Sciatic nerve (tissue), 2 donors: ENCODE results near the gene DUSP6. TPM values are rescaled to one million over a fixed set of nuclear protein-coding genes. Genes with fewer than 3 reads are reported as not detected.
A peak's percentile ranks its signal among the peaks of the same experiment; 100 is the strongest.

Source experiments
- ATAC-seq: fragments of 200-7000 bp; cut with Tn5 transposase; one replicate; pipeline ENCODE4 v1.9.1; 2020; ENCODE audit warnings: mild to moderate bottlenecking, moderate library complexity
- DNase-seq: peaks from one replicate; pipeline ENCODE4 v3.0.0-alpha.2; 2020; ENCODE audit warnings: low spot score
- intact Hi-C: fragments of 100-400 bp; cut with DNase I; formaldehyde crosslinking; loops from one replicate; pipeline ENCODE4 v1.14.2; 2022
- total RNA-seq: library from RNA; stranded (reverse); fragmentation: NEBNext Ultra II Directional; extraction: Animal tissue kit (Norgen Biotek cat#: 25700); gene quantifications from one replicate; pipeline ENCODE4 v1.2.1, GENCODE V29; 2021
- donor health status: DM: no; HTN: no; CAD: no.
- donor health status: DM: no; HTN: no; CAD: no.

Gene DUSP6
- total RNA-seq, 1 donor from 2014 or later, result 93.3 TPM

DNA sequence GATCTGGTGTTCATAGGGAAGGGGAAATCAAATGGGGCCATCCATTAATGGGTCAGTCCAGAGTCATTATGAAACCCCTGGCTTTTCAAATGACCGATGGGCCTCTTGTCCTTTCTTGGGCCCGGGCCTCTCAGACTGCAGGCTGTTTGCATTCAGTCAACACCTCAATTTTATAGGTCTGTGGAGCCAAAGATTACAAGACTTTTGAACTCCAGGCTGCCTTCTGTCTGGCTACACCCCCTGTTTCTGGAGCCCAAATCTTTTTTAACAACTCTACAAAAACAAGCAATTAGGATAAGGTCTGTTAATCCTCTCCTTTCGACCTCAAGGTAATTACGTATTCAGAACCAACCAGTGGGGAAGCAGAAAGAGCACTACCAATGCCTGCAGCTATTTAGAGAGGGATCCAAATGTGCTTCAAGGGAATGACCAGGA, 35.6 kb downstream of the DUSP6 start:
- ATAC-seq (no peak), DNase-seq (no peak)
- intact Hi-C loops, result no loop called here

DNA sequence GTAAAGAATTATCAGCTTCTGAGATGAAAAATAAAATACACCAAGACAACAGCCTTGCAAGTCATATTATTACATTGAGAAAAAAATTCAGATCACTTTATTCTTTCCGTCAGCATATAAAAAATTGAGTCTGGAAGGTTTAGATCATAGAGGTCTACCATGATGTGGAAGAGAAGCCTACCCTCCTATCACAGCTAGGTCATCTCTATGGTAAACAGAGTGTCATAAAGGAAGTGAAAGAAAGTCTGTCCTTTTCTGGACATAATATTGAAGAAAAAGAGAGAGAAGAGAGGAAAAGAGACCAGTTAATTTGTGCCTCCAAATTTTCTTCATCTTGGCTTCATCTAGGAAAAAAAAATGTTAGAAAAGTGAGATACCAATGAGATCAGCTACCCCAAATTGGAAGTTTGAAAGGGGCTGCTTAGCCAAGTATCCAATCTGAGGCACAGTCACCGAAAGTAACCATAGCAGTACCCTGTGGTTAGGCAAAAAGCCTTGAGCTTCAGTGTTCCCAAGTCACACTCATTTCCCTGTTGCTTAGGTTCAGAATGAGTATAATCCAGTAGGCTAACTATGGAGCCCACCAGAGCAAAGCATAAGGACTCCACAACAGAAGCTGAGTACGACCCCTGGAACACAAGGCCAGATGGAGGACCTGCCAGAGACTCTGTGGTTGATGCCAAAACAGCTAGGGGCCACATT, 38.1 kb downstream of the DUSP6 start:
- no peak for DNase-seq
- intact Hi-C loops, result no loop called here

DNA sequence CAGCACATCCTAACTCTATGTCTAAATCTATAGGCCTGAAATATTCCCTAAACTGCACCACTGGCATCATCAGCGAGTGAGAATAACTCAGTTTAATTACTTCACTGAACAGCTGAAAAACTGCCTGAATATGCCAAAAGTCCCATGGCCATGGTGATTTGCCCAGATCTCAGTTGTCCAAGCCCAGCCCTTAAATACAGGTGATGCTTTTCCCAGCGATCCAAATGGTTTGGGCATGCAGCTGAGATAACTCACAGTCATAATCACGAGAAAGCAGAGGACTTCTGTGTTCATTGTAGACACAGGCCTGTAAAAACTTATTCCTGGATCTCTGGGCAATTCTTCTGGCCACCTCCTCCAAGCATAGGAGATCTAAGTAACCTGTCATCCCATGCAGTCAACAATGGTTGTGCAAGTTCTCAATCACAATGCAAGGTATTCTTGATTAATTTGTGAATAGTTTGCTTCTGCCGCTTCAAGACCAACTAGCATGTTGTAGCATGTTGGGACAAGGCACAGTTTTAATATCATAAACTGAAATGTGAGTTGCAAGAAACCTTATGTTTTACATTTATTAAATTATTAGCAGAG, 40.5 kb downstream of the DUSP6 start:
- DNase-seq (no peak), ATAC-seq (no peak)
- intact Hi-C loops, result no loop called here

More for the DNA sequence above, 38.1 kb downstream of the DUSP6 start:
- no peak for ATAC-seq

DNA sequence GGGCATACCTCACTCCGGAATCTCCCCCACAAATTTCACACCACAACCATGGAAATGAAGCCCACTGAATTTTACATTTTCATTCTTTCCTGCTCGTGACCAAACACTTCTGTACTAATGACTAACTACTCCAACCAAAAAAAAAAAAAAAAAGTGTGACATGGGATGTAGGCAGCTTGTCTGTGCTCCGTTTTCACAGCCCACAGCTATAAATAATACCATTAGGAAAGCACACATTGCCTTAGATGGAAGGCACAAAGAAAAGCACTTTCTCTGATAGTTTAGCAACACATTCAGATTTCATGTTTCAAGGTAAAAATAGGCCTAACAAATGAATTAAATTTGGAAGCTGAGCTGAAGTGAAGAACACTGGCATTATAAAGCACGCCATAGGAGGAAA, 42.5 kb downstream of the DUSP6 start:
- intact Hi-C loops, result no loop called here
- no peak for ATAC-seq
- DNase-seq, result no peak

DNA sequence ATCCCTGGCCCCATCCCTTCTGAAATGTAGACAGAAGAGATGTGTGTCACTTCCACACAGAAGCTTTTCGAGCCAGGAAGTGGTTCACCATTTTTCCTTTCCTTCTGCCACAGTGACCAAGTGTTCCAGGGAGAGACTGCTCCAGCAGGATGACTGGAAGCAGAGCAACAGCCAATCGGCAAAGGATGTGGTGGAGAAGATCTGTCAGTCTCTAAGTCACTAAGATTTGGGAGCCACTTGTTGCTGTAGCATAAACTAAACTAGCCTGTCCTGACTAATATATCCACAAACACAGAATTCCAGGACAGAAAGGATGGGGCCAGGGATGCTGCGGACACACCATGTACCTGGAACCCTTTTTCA, 42.9 kb downstream of the DUSP6 start:
- DNase-seq, result no peak
- intact Hi-C loops, result no loop called here

DNA sequence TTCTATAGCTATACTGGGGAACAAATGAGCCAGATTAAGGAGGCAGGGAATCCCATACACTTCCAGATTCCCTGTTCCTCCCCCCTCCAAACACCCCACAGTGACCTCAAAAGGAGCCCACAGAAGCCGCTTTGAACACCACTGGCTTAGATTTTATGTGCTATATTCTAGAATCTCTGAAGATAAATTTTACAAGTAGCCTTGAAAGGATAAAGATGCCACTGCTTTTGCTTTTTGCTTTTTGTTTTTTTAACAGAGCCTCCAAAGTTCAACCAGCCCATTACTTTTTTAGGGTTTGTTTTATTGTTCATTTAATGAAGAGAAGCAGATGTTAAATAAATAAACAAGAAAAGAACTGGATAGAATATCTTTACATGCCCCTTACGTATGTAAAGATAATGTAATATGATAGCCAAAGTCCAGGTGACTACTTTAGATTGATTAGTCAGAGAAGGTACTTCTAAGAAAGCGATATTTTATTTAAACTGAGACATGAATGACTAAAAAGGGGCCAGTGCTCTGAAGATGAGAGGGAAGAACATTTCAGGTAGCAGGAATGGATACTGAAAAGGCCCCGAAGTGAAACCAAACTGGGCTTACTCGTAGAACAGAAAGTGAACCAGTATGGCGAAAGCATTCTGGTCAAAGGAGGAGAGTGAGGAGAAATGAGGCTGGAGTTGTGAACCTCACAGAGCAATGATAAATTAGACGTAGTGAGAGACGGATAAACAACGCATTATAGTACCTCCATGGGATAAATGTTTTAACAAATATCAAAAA, 44.6 kb downstream of the DUSP6 start:
- DNase-seq, result no peak
- intact Hi-C loops, result no loop called here
- no peak for ATAC-seq

More for the DNA sequence above, 42.9 kb downstream of the DUSP6 start:
- no peak for ATAC-seq

DNA sequence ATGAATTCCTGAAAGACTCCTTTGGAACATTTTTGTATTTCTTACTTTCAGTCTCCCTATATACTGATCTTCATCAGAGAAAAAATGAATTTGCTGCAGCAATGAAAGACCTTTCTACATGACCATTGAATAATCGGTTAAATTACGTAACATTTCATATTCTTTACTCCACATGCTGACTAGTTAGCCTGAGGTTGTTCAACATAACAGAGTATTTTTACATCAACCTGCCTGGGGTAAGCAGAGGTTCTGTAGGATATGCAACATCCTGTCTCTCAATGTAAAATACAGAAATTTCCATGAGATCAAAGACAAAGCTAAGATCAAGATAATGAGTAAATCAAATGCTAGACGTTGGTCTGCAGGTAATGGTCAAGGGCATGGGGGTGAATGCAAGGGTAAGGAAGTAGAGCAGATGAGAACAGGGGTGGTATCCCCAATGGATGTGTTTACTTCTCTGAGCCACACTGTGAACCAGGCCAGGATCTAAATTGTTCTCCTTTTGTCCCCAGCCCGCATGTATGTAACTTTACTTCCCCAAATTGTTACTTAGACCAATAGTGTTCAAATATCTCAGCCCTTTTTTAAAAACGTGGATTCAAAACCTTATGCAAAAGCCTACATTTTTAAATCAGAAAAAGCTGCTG, 45.4 kb downstream of the DUSP6 start:
- DNase-seq, result no peak
- peak; percentile 44 for ATAC-seq
- intact Hi-C loops, result no loop called here

DNA sequence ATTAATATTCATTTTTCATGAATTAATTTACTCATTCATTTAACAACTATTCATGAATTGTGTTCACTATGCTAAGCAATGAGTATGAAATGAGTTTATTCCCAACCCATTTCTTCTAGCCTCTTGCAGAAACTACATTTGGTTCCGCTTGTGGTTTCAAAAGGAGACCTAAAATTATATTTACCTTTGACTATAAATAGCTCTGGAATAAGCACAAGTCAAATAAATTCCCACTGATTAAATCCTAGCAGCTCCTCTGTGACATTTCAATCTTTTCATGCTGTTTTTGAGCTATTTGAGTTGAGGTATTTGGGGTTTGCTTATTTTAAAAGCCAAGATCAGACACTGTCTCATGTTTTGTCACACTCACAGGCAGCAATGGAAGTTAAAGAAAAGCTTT, 46.9 kb downstream of the DUSP6 start:
- no peak for DNase-seq
- no peak for ATAC-seq
- intact Hi-C loops, result no loop called here

DNA sequence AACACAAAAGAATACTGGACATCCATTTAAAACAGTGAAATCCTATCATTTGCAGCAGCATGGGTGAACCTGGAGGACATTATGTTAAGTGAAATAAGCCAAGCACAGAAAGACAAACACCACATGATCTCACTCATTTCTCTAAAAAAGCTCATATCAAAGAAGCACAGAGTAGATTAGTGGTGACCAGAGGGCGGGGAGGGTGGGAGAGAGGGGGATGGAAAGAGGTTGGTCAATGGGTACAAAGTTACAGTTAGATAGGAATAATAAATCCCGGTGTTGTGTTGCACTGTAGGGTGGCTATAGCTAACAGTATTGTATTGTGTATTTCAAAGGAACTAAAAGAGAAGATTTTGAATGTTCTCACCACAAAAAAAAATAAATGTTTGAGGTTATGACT, 52.4 kb downstream of the DUSP6 start:
- no peak for DNase-seq
- ATAC-seq, result no peak
- intact Hi-C loops, result no loop called here

DNA sequence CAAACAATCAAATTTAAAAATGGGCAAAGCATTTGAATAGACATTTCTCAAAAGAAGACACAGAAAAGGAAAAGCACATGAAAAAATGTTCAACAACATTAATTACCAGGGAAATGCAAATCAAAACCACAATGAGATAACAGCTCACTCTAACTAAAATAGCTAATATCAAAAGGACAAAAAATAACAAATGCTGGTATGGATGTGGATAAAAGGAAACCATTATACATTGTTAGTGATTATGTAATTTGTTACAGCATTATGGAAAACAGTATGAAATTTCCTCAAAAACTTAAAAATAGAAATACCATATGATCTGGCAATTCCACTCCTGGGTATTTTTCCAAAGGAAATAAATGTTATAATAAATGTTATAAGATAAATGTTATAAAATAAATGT, 52.9 kb downstream of the DUSP6 start:
- intact Hi-C loops, result no loop called here
- ATAC-seq (no peak), DNase-seq (no peak)

Other genes starting within 250 kb of the DUSP6 start
- 5.7 TPM for gene GALNT4, start 172.3 kb upstream of the DUSP6 start, total RNA-seq
- 28.5 TPM for gene POC1B, start 173.5 kb upstream of the DUSP6 start, total RNA-seq